ENCODE measurements around the gene SFMBT2. TPM values are rescaled to one million over a fixed set of nuclear protein-coding genes. Genes with fewer than 3 reads are reported as not detected.
"Not testable (repeated sequence)": the region's sequence is repeated elsewhere in the genome, so short reads cannot be mapped to it uniquely, and the experiment has no call there.

SFMBT2 gene
- total RNA-seq, 1 donor from 2014 or later = 9.1 TPM

DNA sequence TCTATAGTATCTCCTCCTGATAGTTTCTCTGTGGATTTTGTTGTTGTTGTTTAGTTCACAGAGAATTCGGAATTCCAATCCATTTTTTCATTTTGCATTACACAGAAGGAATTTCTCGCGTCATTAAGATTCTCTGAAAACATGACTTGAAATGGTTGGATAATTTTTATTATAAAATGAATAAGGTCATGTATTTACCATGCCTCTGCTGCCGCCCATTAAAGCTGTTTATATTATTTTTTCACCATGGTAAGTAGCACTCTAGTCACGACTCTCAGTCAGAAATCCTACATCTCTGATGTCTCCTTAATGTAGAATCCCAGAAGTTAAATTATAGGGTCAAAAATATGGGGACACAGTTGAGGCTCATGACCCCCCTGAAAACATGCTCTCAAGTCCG lies 19.1 kb downstream of the SFMBT2 start:
- H3K36me3 Mint-ChIP-seq (ENCODE audit: insufficient read depth) = peaks cover 3% of the 10 kb centered on the region
- H3K4me1 Mint-ChIP-seq (ENCODE audit: low read depth) = no peaks in the 10 kb centered on the region
- no peaks in the 10 kb centered on the region for H3K27me3 Mint-ChIP-seq
- DNase-seq (ENCODE audit: low spot score, unreplicated experiment) = no peak
- no peak overlapping the region for H3K4me3 Mint-ChIP-seq (ENCODE audit: low read depth)
- H3K9me3 Mint-ChIP-seq (ENCODE audit: low read depth) = no peaks in the 10 kb centered on the region
- no peak overlapping the region for H3K27ac Mint-ChIP-seq
- TF ChIP-seq, protein P1, sequence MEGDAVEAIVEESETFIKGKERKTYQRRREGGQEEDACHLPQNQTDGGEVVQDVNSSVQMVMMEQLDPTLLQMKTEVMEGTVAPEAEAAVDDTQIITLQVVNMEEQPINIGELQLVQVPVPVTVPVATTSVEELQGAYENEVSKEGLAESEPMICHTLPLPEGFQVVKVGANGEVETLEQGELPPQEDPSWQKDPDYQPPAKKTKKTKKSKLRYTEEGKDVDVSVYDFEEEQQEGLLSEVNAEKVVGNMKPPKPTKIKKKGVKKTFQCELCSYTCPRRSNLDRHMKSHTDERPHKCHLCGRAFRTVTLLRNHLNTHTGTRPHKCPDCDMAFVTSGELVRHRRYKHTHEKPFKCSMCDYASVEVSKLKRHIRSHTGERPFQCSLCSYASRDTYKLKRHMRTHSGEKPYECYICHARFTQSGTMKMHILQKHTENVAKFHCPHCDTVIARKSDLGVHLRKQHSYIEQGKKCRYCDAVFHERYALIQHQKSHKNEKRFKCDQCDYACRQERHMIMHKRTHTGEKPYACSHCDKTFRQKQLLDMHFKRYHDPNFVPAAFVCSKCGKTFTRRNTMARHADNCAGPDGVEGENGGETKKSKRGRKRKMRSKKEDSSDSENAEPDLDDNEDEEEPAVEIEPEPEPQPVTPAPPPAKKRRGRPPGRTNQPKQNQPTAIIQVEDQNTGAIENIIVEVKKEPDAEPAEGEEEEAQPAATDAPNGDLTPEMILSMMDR (IDR thresholded peaks at IDR 0.05; ENCODE audit: unreplicated experiment) = no peak

DNA sequence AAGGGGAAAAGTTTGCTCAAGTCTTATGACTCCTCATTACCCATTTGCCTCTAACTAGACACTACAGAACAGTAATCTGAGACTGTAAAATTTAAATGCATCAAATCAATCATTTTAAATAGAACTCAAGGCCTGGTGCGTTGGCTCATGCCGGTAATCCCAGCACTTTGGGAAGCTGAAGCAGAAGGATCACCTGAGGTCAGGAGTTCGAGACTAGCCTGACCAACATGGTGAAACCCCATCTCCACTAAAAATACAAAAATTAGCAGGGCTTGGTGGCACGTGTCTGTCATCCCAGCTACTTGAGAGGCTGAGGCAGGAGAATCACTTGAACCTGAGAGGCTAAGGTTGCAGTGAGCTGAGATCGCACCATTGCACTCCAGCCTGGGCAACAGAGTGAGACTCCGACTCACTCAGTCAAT lies 20.1 kb downstream of the SFMBT2 start:
- H3K27me3 Mint-ChIP-seq; DNase-seq (ENCODE audit: low spot score, unreplicated experiment); H3K9me3 Mint-ChIP-seq (ENCODE audit: low read depth); H3K27ac Mint-ChIP-seq; H3K36me3 Mint-ChIP-seq (ENCODE audit: insufficient read depth); H3K4me1 Mint-ChIP-seq (ENCODE audit: low read depth); H3K4me3 Mint-ChIP-seq (ENCODE audit: low read depth): not testable (repeated sequence)

DNA sequence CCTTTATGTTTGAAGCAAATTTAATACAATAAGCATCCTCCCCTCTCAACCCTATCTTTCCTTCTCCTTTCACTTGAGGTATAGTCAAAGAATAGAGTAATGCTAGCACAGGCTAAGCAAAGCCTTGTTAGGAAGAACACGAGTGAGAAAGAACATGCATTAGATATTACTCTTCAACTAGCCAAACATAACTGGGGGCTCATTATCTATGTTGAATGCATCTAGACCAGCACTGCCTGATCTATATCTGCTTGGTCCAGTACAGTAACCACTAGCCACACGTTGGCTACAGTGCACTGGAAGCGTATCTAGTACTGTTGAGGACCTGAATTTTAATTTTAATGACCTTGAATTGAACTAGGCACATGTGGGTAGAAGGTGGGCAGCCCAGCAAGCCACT lies 21.0 kb downstream of the SFMBT2 start:
- Mint-ChIP-seq H3K27ac (no peak overlapping the region), H3K27me3 (no peaks in the 10 kb centered on the region), H3K4me1 (ENCODE audit: low read depth) (no peaks in the 10 kb centered on the region), H3K36me3 (ENCODE audit: insufficient read depth) (peaks cover 3% of the 10 kb centered on the region), H3K9me3 (ENCODE audit: low read depth) (no peaks in the 10 kb centered on the region), H3K4me3 (ENCODE audit: low read depth) (no peak overlapping the region)
- TF ChIP-seq, protein P1 (IDR thresholded peaks at IDR 0.05; ENCODE audit: unreplicated experiment) = no peak
- no peak for DNase-seq (ENCODE audit: low spot score, unreplicated experiment)

DNA sequence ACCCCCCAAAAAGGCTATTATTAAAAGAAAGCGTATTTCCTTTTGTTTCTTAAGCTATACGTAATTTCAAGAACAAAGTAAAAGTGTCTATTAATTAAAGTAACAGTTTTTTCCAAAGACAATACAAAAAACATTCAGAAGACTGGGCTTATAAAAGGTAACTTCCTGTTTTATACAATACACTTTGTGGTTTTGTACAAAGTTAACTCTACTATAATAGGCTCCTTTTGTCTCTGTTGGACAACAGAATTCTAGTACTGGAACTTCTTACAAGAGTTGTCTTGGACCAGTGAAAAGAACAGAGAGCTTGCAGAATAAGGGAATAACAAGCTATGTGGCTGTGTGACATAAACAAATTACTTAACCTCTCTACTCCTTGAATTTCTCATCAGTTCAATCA lies 21.5 kb downstream of the SFMBT2 start:
- H3K36me3 Mint-ChIP-seq (ENCODE audit: insufficient read depth) = peaks cover 3% of the 10 kb centered on the region
- no peaks in the 10 kb centered on the region for H3K9me3 Mint-ChIP-seq (ENCODE audit: low read depth)
- H3K4me3 Mint-ChIP-seq (ENCODE audit: low read depth) = no peak overlapping the region
- no peaks in the 10 kb centered on the region for H3K4me1 Mint-ChIP-seq (ENCODE audit: low read depth)
- H3K27ac Mint-ChIP-seq = no peak overlapping the region
- no peak for DNase-seq (ENCODE audit: low spot score, unreplicated experiment)
- no peaks in the 10 kb centered on the region for H3K27me3 Mint-ChIP-seq
- TF ChIP-seq, protein P1 (IDR thresholded peaks at IDR 0.05; ENCODE audit: unreplicated experiment) = no peak

DNA sequence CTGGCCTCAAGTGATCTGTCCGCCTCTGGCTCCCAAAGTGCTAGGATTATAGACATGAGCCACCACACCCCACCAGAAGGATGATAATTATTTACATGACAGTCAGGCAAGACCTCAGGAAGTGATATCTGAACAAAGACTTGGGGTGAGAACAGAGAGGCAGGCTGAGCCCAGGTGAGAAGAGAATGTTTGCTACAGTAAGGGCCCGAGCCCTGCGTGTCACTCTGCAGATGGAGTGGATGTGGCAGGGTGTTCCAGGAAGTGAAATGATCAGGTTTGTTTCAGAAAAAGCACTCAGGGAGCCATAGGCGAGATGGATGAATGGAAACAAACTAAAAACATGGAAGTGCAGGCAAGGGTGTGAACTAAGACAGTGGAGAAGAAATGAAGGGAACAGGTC lies 22.2 kb downstream of the SFMBT2 start:
- Mint-ChIP-seq H3K36me3 (ENCODE audit: insufficient read depth) (peaks cover 3% of the 10 kb centered on the region), H3K4me1 (ENCODE audit: low read depth) (no peaks in the 10 kb centered on the region), H3K27ac (no peak overlapping the region), H3K4me3 (ENCODE audit: low read depth) (no peak overlapping the region), H3K9me3 (ENCODE audit: low read depth) (no peaks in the 10 kb centered on the region), H3K27me3 (no peaks in the 10 kb centered on the region)
- no peak for DNase-seq (ENCODE audit: low spot score, unreplicated experiment)
- TF ChIP-seq, protein P1 (IDR thresholded peaks at IDR 0.05; ENCODE audit: unreplicated experiment) = no peak

DNA sequence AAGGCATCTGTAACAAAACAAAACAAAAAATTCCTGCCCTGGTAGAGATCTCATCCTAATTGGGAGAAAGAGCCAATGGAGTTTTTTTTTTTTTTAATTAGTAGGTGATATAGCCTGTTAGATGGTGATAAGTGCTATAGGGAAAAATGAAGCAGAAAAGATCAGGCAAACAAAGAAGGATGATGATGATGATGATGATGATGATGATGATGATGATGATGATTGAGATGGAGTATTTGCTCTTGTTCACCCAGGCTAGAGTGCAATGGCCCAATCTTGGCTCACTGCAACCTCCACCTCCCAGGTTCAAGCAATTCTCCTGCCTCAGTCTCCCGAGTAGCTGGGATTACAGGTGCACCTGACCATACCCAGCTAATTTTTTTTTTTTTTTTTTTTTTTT lies 22.7 kb downstream of the SFMBT2 start:
- not testable (repeated sequence) for H3K27ac Mint-ChIP-seq; DNase-seq (ENCODE audit: low spot score, unreplicated experiment); H3K9me3 Mint-ChIP-seq (ENCODE audit: low read depth); H3K36me3 Mint-ChIP-seq (ENCODE audit: insufficient read depth); H3K27me3 Mint-ChIP-seq; H3K4me1 Mint-ChIP-seq (ENCODE audit: low read depth); H3K4me3 Mint-ChIP-seq (ENCODE audit: low read depth)
